GM23338 (cell line): Measurements from ENCODE around the gene CDKL1. TPM values are rescaled to one million over a fixed set of nuclear protein-coding genes. Genes with fewer than 3 reads are reported as not detected.

ENCODE experiments used
- ATAC-seq: fragments of 200-7000 bp; cut with Tn5 transposase; 3 replicates; pipeline ENCODE4 v1.9.1; 2020
- DNase-seq: peaks from one replicate; pipeline ENCODE4 v3.0.0-alpha.2; 2015; ENCODE audit warnings: low spot score
- H2AFZ ChIP-seq: fragments of 200-600 bp; sonication (generic); 2 replicates; pipeline ENCODE4 v1.8.0; 2016; ENCODE audit warnings: antibody characterized with exemption, mild to moderate bottlenecking, moderate library complexity
- H3F3A ChIP-seq: fragments of 200-600 bp; sonication (generic); replicated peaks from 2 replicates; pipeline ENCODE4 v1.8.0; 2017; ENCODE audit warnings: antibody characterized with exemption, mixed run types, low read depth
- H3K27ac ChIP-seq: fragments of 200-600 bp; sonication (generic); 2 replicates; pipeline ENCODE4 v1.6.1; 2016; ENCODE audit warnings: low read depth
- H3K27me3 ChIP-seq: fragments of 200-600 bp; sonication (generic); 2 replicates; pipeline ENCODE4 v1.8.0; 2016; ENCODE audit warnings: mild to moderate bottlenecking, mixed run types, moderate library complexity; ENCODE audit not compliant: insufficient read depth
- H3K36me3 ChIP-seq: fragments of 200-600 bp; sonication (generic); 2 replicates; pipeline ENCODE4 v1.8.0; 2016; ENCODE audit warnings: mild to moderate bottlenecking; ENCODE audit not compliant: insufficient read depth
- H3K4me1 ChIP-seq: fragments of 200-600 bp; sonication (generic); 2 replicates; pipeline ENCODE4 v1.8.0; 2016; ENCODE audit warnings: mild to moderate bottlenecking, moderate library complexity; ENCODE audit not compliant: insufficient read depth
- H3K4me2 ChIP-seq: fragments of 200-600 bp; sonication (generic); 2 replicates; pipeline ENCODE4 v1.7.1; 2017; ENCODE audit warnings: mixed run types
- H3K4me3 ChIP-seq: fragments of 200-600 bp; sonication (generic); 2 replicates; pipeline ENCODE4 v1.6.1; 2016; ENCODE audit warnings: mixed run types
- H3K79me2 ChIP-seq: fragments of 200-600 bp; sonication (generic); replicated peaks from 2 replicates; pipeline ENCODE4 v1.8.0; 2017; ENCODE audit warnings: mild to moderate bottlenecking; ENCODE audit not compliant: insufficient read depth
- H3K9me2 ChIP-seq: fragments of 200-600 bp; sonication (generic); 2 replicates; pipeline ENCODE4 v1.8.0; 2017; ENCODE audit not compliant: insufficient read depth
- H4K20me1 ChIP-seq: fragments of 200-600 bp; sonication (generic); replicated peaks from 2 replicates; pipeline ENCODE4 v1.8.0; 2017; ENCODE audit warnings: mild to moderate bottlenecking; ENCODE audit not compliant: insufficient read depth
- H3K27ac Mint-ChIP-seq: 2 replicates; pipeline ENCODE4 v1.8.0; 2020; ENCODE audit warnings: inconsistent platforms, mild to moderate bottlenecking, moderate library complexity, mixed read lengths
- H3K27me3 Mint-ChIP-seq: 3 replicates; pipeline ENCODE4 v1.8.0; 2022; ENCODE audit warnings: low read depth, mild to moderate bottlenecking, moderate library complexity, mixed read lengths, inconsistent platforms; ENCODE audit not compliant: insufficient read depth, poor library complexity
- H3K36me3 Mint-ChIP-seq: 3 replicates; pipeline ENCODE4 v1.8.0; 2021; ENCODE audit warnings: low read depth, mild to moderate bottlenecking, inconsistent platforms, moderate library complexity, mixed read lengths
- H3K4me1 Mint-ChIP-seq: 3 replicates; pipeline ENCODE4 v1.8.0; 2020; ENCODE audit warnings: mild to moderate bottlenecking, inconsistent platforms, mixed read lengths
- H3K4me3 Mint-ChIP-seq: 3 replicates; pipeline ENCODE4 v1.8.0; 2021; ENCODE audit warnings: moderate library complexity, mild to moderate bottlenecking, inconsistent platforms, mixed read lengths
- H3K9me3 Mint-ChIP-seq: 3 replicates; pipeline ENCODE4 v1.8.0; 2020; ENCODE audit warnings: moderate library complexity, mild to moderate bottlenecking, inconsistent platforms, mixed read lengths
- CREB1 ChIP-seq: fragments of 250-450 bp; sonication (Bioruptor Pico); IDR thresholded peaks from 2 replicates; pipeline ENCODE4 v1.5.0; 2020; ENCODE audit warnings: low read depth, mild to moderate bottlenecking, moderate library complexity
- ETS1 ChIP-seq: IDR thresholded peaks from 2 replicates; pipeline ENCODE4 v1.6.1; 2016; ENCODE audit warnings: antibody characterized with exemption
- EZH2phosphoT487 ChIP-seq: fragments of 200-600 bp; sonication (generic); IDR thresholded peaks from one replicate; pipeline ENCODE4 v1.8.1; 2018; ENCODE audit warnings: antibody characterized with exemption; ENCODE audit not compliant: unreplicated experiment
- POLR2AphosphoS5 ChIP-seq: IDR thresholded peaks from 2 replicates; pipeline ENCODE4 v1.6.1; 2016; ENCODE audit warnings: antibody characterized with exemption, low read depth
- ZNF114 ChIP-seq: fragments of 250-450 bp; sonication (Bioruptor Pico); IDR thresholded peaks from 2 replicates; pipeline ENCODE4 v1.5.0; 2020; ENCODE audit warnings: mild to moderate bottlenecking, moderate library complexity
- ZNF462 ChIP-seq: fragments of 250-450 bp; sonication (Bioruptor Pico); IDR thresholded peaks from 2 replicates; pipeline ENCODE4 v1.5.0; 2020; ENCODE audit warnings: mild to moderate bottlenecking, moderate library complexity
- polyA plus RNA-seq: library from polyadenylated mRNA; unstranded; fragments of >200 nt; fragmentation: Nextera tagmentation; extraction: Ambion mirVana; gene quantifications from 2 replicates; pipeline ENCODE4 v1.2.1, GENCODE V29; 2016
- total RNA-seq: library from RNA; depleted of rRNA; stranded (reverse); fragments of >200 nt; shearing (Covaris generic); gene quantifications from 2 replicates; pipeline ENCODE4 v1.2.3, GENCODE V29; 2014

The CDKL1 gene
- total and polyA plus RNA-seq, 2 experiments from 2014 or later: 0.52 TPM

GRCh38 chr14:50402965-50403364 is 6.3 kb upstream of the CDKL1 start (continued):
- TF ChIP-seq EZH2phosphoT487: no peak
- no peak for TF ChIP-seq POLR2AphosphoS5
- no peak for TF ChIP-seq ZNF462 (CRISPR knock-in tag)
- no peak for TF ChIP-seq ZNF114 (CRISPR knock-in tag)

GRCh38 chr14:50400461-50400860 is 3.8 kb upstream of the CDKL1 start:
- no peak for ATAC-seq
- peaks cover 23% of the 10 kb centered on the region for H3K4me1 Mint-ChIP-seq
- H3K27me3 ChIP-seq: peaks cover 29% of the 10 kb centered on the region
- peaks cover 25% of the 10 kb centered on the region for H3K27me3 Mint-ChIP-seq
- no peak for TF ChIP-seq POLR2AphosphoS5
- TF ChIP-seq ZNF114 (CRISPR knock-in tag): no peak
- no peak for TF ChIP-seq CREB1 (CRISPR knock-in tag)
- TF ChIP-seq ETS1: no peak
- H3K36me3 ChIP-seq: no peaks in the 10 kb centered on the region
- H3K79me2 ChIP-seq: no peaks in the 10 kb centered on the region
- H3K4me3 ChIP-seq: no peak overlapping the region
- H3K9me2 ChIP-seq: no peaks in the 10 kb centered on the region
- H3K4me2 ChIP-seq: no peak overlapping the region
- no peak overlapping the region for H2AFZ ChIP-seq
- H3K27ac Mint-ChIP-seq: no peak overlapping the region
- H3F3A ChIP-seq: peaks cover 13% of the 10 kb centered on the region; the same call in 1 of the 2 replicates
- H4K20me1 ChIP-seq: no peaks in the 10 kb centered on the region
- H3K4me1 ChIP-seq: peaks cover 17% of the 10 kb centered on the region
- no peak overlapping the region for H3K4me3 Mint-ChIP-seq
- DNase-seq: no peak
- H3K9me3 Mint-ChIP-seq: no peaks in the 10 kb centered on the region
- peaks cover 2% of the 10 kb centered on the region; the same call in 1 of the 3 replicates for H3K36me3 Mint-ChIP-seq
- H3K27ac ChIP-seq: no peak overlapping the region
